GM23338 (cell line): ENCODE data around the gene CSTA. TPM values are rescaled to one million over a fixed set of nuclear protein-coding genes. Genes with fewer than 3 reads are reported as not detected.

Source experiments
- ATAC-seq: fragments of 200-7000 bp; cut with Tn5 transposase; 3 replicates; pipeline ENCODE4 v1.9.1; 2020
- DNase-seq: peaks from one replicate; pipeline ENCODE4 v3.0.0-alpha.2; 2015; ENCODE audit warnings: low spot score
- H2AFZ ChIP-seq: fragments of 200-600 bp; sonication (generic); 2 replicates; pipeline ENCODE4 v1.8.0; 2016; ENCODE audit warnings: antibody characterized with exemption, mild to moderate bottlenecking, moderate library complexity
- H3F3A ChIP-seq: fragments of 200-600 bp; sonication (generic); replicated peaks from 2 replicates; pipeline ENCODE4 v1.8.0; 2017; ENCODE audit warnings: antibody characterized with exemption, mixed run types, low read depth
- H3K27ac ChIP-seq: fragments of 200-600 bp; sonication (generic); 2 replicates; pipeline ENCODE4 v1.6.1; 2016; ENCODE audit warnings: low read depth
- H3K27me3 ChIP-seq: fragments of 200-600 bp; sonication (generic); 2 replicates; pipeline ENCODE4 v1.8.0; 2016; ENCODE audit warnings: mild to moderate bottlenecking, mixed run types, moderate library complexity; ENCODE audit not compliant: insufficient read depth
- H3K36me3 ChIP-seq: fragments of 200-600 bp; sonication (generic); 2 replicates; pipeline ENCODE4 v1.8.0; 2016; ENCODE audit warnings: mild to moderate bottlenecking; ENCODE audit not compliant: insufficient read depth
- H3K4me1 ChIP-seq: fragments of 200-600 bp; sonication (generic); 2 replicates; pipeline ENCODE4 v1.8.0; 2016; ENCODE audit warnings: mild to moderate bottlenecking, moderate library complexity; ENCODE audit not compliant: insufficient read depth
- H3K4me2 ChIP-seq: fragments of 200-600 bp; sonication (generic); 2 replicates; pipeline ENCODE4 v1.7.1; 2017; ENCODE audit warnings: mixed run types
- H3K4me3 ChIP-seq: fragments of 200-600 bp; sonication (generic); 2 replicates; pipeline ENCODE4 v1.6.1; 2016; ENCODE audit warnings: mixed run types
- H3K79me2 ChIP-seq: fragments of 200-600 bp; sonication (generic); replicated peaks from 2 replicates; pipeline ENCODE4 v1.8.0; 2017; ENCODE audit warnings: mild to moderate bottlenecking; ENCODE audit not compliant: insufficient read depth
- H3K9me2 ChIP-seq: fragments of 200-600 bp; sonication (generic); 2 replicates; pipeline ENCODE4 v1.8.0; 2017; ENCODE audit not compliant: insufficient read depth
- H4K20me1 ChIP-seq: fragments of 200-600 bp; sonication (generic); replicated peaks from 2 replicates; pipeline ENCODE4 v1.8.0; 2017; ENCODE audit warnings: mild to moderate bottlenecking; ENCODE audit not compliant: insufficient read depth
- H3K27ac Mint-ChIP-seq: 2 replicates; pipeline ENCODE4 v1.8.0; 2020; ENCODE audit warnings: inconsistent platforms, mild to moderate bottlenecking, moderate library complexity, mixed read lengths
- H3K27me3 Mint-ChIP-seq: 3 replicates; pipeline ENCODE4 v1.8.0; 2022; ENCODE audit warnings: low read depth, mild to moderate bottlenecking, moderate library complexity, mixed read lengths, inconsistent platforms; ENCODE audit not compliant: insufficient read depth, poor library complexity
- H3K36me3 Mint-ChIP-seq: 3 replicates; pipeline ENCODE4 v1.8.0; 2021; ENCODE audit warnings: low read depth, mild to moderate bottlenecking, inconsistent platforms, moderate library complexity, mixed read lengths
- H3K4me1 Mint-ChIP-seq: 3 replicates; pipeline ENCODE4 v1.8.0; 2020; ENCODE audit warnings: mild to moderate bottlenecking, inconsistent platforms, mixed read lengths
- H3K4me3 Mint-ChIP-seq: 3 replicates; pipeline ENCODE4 v1.8.0; 2021; ENCODE audit warnings: moderate library complexity, mild to moderate bottlenecking, inconsistent platforms, mixed read lengths
- H3K9me3 Mint-ChIP-seq: 3 replicates; pipeline ENCODE4 v1.8.0; 2020; ENCODE audit warnings: moderate library complexity, mild to moderate bottlenecking, inconsistent platforms, mixed read lengths
- CREB1 ChIP-seq: fragments of 250-450 bp; sonication (Bioruptor Pico); IDR thresholded peaks from 2 replicates; pipeline ENCODE4 v1.5.0; 2020; ENCODE audit warnings: low read depth, mild to moderate bottlenecking, moderate library complexity
- EZH2 ChIP-seq: fragments of 200-600 bp; sonication (generic); IDR thresholded peaks from one replicate; pipeline ENCODE4 v1.8.0; 2017; ENCODE audit warnings: antibody characterized with exemption, mild to moderate bottlenecking, low read depth; ENCODE audit not compliant: unreplicated experiment
- EZH2phosphoT487 ChIP-seq: fragments of 200-600 bp; sonication (generic); IDR thresholded peaks from one replicate; pipeline ENCODE4 v1.8.1; 2018; ENCODE audit warnings: antibody characterized with exemption; ENCODE audit not compliant: unreplicated experiment
- JUNB ChIP-seq: IDR thresholded peaks from one replicate; pipeline ENCODE4 v1.6.1; 2016; ENCODE audit warnings: antibody characterized with exemption; ENCODE audit not compliant: unreplicated experiment
- NANOG ChIP-seq: IDR thresholded peaks from 2 replicates; pipeline ENCODE4 v1.6.1; 2016; ENCODE audit warnings: antibody characterized with exemption, borderline replicate concordance
- POLR2AphosphoS5 ChIP-seq: IDR thresholded peaks from 2 replicates; pipeline ENCODE4 v1.6.1; 2016; ENCODE audit warnings: antibody characterized with exemption, low read depth
- STAT1 ChIP-seq: IDR thresholded peaks from one replicate; pipeline ENCODE4 v1.6.1; 2016; ENCODE audit warnings: antibody characterized with exemption; ENCODE audit not compliant: unreplicated experiment
- ZNF114 ChIP-seq: fragments of 250-450 bp; sonication (Bioruptor Pico); IDR thresholded peaks from 2 replicates; pipeline ENCODE4 v1.5.0; 2020; ENCODE audit warnings: mild to moderate bottlenecking, moderate library complexity
- ZNF331 ChIP-seq: fragments of 250-450 bp; sonication (Bioruptor Pico); IDR thresholded peaks from 2 replicates; pipeline ENCODE4 v1.5.0; 2020; ENCODE audit warnings: low read depth, mild to moderate bottlenecking, moderate library complexity
- polyA plus RNA-seq: library from polyadenylated mRNA; unstranded; fragments of >200 nt; fragmentation: Nextera tagmentation; extraction: Ambion mirVana; gene quantifications from 2 replicates; pipeline ENCODE4 v1.2.1, GENCODE V29; 2016
- total RNA-seq: library from RNA; depleted of rRNA; stranded (reverse); fragments of >200 nt; shearing (Covaris generic); gene quantifications from 2 replicates; pipeline ENCODE4 v1.2.3, GENCODE V29; 2014
- TF ChIP-seq, protein P1 (sequence below): IDR thresholded peaks from 2 replicates; pipeline ENCODE4 v1.6.1; 2016; ENCODE audit warnings: antibody characterized with exemption
- TF ChIP-seq, protein P2 (sequence below), 2 experiments: fragments of 200-600 bp in 1 of 2; sonication (generic) in 1 of 2; conservative IDR thresholded peaks; 2 replicates each; pipeline versions ENCODE4 v1.5.1 to v1.6.1; 2016 to 2017; ENCODE audit warnings: antibody characterized with exemption in 2 of 2, low read depth in 2 of 2, mild to moderate bottlenecking in 2 of 2, moderate library complexity in 1 of 2
- TF ChIP-seq, protein P3 (sequence below): fragments of 250-450 bp; sonication (Bioruptor Pico); IDR thresholded peaks from 2 replicates; pipeline ENCODE4 v1.5.0; 2020; ENCODE audit warnings: mild to moderate bottlenecking, moderate library complexity
- TF ChIP-seq, protein P4 (sequence below): IDR thresholded peaks from one replicate; pipeline ENCODE4 v1.6.1; 2018; ENCODE audit warnings: antibody characterized with exemption; ENCODE audit not compliant: unreplicated experiment

The CSTA gene
- total and polyA plus RNA-seq, 2 experiments from 2014 or later: 1.4 TPM; not detected in 1

DNA sequence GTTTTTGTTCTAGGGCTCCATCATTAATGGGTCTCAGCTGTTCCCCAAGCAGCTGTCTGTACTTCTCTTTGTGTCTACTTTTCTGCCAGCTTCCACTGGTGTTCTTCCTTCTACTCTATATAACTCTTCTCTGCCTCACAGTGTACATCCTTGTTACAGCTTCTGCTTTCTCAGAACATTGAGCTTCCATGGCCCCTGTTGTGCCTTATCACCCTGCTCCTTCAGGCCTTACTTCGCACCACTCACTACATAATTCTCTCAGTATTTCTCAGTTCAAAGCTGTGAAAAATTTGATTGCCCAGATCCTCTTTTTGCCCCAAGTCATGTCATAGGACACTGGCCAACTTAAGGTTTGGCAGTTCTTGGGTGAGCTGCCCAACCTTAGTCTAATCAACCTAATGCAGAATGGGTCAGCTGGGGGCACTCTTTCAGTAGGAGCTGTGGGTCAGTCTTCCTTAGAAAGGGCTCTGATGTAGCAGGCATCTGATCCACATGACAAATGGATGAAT lies 28.9 kb downstream of the CSTA start (continued):
- TF ChIP-seq, protein P1, sequence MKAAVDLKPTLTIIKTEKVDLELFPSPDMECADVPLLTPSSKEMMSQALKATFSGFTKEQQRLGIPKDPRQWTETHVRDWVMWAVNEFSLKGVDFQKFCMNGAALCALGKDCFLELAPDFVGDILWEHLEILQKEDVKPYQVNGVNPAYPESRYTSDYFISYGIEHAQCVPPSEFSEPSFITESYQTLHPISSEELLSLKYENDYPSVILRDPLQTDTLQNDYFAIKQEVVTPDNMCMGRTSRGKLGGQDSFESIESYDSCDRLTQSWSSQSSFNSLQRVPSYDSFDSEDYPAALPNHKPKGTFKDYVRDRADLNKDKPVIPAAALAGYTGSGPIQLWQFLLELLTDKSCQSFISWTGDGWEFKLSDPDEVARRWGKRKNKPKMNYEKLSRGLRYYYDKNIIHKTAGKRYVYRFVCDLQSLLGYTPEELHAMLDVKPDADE: no peak
- TF ChIP-seq EZH2: no peak

DNA sequence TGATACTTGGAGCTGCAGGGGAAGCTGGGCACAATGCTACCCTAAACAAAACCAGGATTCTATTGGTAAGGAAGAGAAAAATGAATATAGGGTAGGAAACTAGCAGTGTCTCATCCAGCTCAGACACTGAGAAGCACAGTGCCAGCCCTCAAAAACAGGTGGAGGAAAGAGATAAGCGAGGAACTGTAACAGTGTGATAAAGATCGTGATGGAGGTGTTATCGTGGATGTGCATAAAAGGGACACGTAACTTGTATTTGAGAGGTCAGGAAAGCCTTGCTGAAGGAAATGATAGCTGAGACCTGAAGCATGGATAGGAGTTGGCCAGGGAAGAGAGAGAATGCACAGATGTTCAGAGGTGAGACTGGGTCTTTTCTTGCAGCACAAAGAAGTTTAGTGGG lies 30.6 kb downstream of the CSTA start:
- Histone ChIP-seq H2AFZ (no peak overlapping the region), H3K4me1 (no peaks in the 10 kb centered on the region), H3K36me3 (no peaks in the 10 kb centered on the region; the same call in 1 of the 2 replicates), H3K27me3 (no peaks in the 10 kb centered on the region), H3K27ac (no peak overlapping the region), H3K79me2 (no peaks in the 10 kb centered on the region), H3K4me3 (no peak overlapping the region), H4K20me1 (no peaks in the 10 kb centered on the region), H3K9me2 (no peaks in the 10 kb centered on the region), H3K4me2 (no peak overlapping the region), H3F3A (no peaks in the 10 kb centered on the region)
- peaks cover 13% of the 10 kb centered on the region; the same call in 2 of the 3 replicates for H3K36me3 Mint-ChIP-seq
- no peaks in the 10 kb centered on the region for H3K4me1 Mint-ChIP-seq
- H3K9me3 Mint-ChIP-seq: no peaks in the 10 kb centered on the region
- no peak overlapping the region for H3K4me3 Mint-ChIP-seq
- H3K27me3 Mint-ChIP-seq: peaks cover 5% of the 10 kb centered on the region
- ATAC-seq (no peak), DNase-seq (no peak)
- H3K27ac Mint-ChIP-seq: no peak overlapping the region
- TF ChIP-seq, protein P2, sequence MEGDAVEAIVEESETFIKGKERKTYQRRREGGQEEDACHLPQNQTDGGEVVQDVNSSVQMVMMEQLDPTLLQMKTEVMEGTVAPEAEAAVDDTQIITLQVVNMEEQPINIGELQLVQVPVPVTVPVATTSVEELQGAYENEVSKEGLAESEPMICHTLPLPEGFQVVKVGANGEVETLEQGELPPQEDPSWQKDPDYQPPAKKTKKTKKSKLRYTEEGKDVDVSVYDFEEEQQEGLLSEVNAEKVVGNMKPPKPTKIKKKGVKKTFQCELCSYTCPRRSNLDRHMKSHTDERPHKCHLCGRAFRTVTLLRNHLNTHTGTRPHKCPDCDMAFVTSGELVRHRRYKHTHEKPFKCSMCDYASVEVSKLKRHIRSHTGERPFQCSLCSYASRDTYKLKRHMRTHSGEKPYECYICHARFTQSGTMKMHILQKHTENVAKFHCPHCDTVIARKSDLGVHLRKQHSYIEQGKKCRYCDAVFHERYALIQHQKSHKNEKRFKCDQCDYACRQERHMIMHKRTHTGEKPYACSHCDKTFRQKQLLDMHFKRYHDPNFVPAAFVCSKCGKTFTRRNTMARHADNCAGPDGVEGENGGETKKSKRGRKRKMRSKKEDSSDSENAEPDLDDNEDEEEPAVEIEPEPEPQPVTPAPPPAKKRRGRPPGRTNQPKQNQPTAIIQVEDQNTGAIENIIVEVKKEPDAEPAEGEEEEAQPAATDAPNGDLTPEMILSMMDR (conservative IDR thresholded peaks at IDR 0.05; ENCODE audit: low read depth in 2 of 2): no peak
- TF ChIP-seq ZNF331 (CRISPR knock-in tag): no peak
- no peak for TF ChIP-seq NANOG
- TF ChIP-seq EZH2: no peak
- TF ChIP-seq, protein P3, sequence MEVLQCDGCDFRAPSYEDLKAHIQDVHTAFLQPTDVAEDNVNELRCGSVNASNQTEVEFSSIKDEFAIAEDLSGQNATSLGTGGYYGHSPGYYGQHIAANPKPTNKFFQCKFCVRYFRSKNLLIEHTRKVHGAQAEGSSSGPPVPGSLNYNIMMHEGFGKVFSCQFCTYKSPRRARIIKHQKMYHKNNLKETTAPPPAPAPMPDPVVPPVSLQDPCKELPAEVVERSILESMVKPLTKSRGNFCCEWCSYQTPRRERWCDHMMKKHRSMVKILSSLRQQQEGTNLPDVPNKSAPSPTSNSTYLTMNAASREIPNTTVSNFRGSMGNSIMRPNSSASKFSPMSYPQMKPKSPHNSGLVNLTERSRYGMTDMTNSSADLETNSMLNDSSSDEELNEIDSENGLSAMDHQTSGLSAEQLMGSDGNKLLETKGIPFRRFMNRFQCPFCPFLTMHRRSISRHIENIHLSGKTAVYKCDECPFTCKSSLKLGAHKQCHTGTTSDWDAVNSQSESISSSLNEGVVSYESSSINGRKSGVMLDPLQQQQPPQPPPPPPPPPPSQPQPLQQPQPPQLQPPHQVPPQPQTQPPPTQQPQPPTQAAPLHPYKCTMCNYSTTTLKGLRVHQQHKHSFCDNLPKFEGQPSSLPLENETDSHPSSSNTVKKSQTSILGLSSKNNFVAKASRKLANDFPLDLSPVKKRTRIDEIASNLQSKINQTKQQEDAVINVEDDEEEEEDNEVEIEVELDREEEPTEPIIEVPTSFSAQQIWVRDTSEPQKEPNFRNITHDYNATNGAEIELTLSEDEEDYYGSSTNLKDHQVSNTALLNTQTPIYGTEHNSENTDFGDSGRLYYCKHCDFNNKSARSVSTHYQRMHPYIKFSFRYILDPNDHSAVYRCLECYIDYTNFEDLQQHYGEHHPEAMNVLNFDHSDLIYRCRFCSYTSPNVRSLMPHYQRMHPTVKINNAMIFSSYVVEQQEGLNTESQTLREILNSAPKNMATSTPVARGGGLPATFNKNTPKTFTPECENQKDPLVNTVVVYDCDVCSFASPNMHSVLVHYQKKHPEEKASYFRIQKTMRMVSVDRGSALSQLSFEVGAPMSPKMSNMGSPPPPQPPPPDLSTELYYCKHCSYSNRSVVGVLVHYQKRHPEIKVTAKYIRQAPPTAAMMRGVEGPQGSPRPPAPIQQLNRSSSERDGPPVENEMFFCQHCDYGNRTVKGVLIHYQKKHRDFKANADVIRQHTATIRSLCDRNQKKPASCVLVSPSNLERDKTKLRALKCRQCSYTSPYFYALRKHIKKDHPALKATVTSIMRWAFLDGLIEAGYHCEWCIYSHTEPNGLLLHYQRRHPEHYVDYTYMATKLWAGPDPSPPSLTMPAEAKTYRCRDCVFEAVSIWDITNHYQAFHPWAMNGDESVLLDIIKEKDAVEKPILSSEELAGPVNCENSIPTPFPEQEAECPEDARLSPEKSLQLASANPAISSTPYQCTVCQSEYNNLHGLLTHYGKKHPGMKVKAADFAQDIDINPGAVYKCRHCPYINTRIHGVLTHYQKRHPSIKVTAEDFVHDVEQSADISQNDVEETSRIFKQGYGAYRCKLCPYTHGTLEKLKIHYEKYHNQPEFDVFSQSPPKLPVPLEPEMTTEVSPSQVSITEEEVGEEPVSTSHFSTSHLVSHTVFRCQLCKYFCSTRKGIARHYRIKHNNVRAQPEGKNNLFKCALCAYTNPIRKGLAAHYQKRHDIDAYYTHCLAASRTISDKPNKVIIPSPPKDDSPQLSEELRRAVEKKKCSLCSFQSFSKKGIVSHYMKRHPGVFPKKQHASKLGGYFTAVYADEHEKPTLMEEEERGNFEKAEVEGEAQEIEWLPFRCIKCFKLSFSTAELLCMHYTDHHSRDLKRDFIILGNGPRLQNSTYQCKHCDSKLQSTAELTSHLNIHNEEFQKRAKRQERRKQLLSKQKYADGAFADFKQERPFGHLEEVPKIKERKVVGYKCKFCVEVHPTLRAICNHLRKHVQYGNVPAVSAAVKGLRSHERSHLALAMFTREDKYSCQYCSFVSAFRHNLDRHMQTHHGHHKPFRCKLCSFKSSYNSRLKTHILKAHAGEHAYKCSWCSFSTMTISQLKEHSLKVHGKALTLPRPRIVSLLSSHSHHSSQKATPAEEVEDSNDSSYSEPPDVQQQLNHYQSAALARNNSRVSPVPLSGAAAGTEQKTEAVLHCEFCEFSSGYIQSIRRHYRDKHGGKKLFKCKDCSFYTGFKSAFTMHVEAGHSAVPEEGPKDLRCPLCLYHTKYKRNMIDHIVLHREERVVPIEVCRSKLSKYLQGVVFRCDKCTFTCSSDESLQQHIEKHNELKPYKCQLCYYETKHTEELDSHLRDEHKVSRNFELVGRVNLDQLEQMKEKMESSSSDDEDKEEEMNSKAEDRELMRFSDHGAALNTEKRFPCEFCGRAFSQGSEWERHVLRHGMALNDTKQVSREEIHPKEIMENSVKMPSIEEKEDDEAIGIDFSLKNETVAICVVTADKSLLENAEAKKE: no peak
- no peak for TF ChIP-seq CREB1
- TF ChIP-seq, protein P4, sequence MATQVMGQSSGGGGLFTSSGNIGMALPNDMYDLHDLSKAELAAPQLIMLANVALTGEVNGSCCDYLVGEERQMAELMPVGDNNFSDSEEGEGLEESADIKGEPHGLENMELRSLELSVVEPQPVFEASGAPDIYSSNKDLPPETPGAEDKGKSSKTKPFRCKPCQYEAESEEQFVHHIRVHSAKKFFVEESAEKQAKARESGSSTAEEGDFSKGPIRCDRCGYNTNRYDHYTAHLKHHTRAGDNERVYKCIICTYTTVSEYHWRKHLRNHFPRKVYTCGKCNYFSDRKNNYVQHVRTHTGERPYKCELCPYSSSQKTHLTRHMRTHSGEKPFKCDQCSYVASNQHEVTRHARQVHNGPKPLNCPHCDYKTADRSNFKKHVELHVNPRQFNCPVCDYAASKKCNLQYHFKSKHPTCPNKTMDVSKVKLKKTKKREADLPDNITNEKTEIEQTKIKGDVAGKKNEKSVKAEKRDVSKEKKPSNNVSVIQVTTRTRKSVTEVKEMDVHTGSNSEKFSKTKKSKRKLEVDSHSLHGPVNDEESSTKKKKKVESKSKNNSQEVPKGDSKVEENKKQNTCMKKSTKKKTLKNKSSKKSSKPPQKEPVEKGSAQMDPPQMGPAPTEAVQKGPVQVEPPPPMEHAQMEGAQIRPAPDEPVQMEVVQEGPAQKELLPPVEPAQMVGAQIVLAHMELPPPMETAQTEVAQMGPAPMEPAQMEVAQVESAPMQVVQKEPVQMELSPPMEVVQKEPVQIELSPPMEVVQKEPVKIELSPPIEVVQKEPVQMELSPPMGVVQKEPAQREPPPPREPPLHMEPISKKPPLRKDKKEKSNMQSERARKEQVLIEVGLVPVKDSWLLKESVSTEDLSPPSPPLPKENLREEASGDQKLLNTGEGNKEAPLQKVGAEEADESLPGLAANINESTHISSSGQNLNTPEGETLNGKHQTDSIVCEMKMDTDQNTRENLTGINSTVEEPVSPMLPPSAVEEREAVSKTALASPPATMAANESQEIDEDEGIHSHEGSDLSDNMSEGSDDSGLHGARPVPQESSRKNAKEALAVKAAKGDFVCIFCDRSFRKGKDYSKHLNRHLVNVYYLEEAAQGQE: no peak
- no peak for TF ChIP-seq JUNB
- TF ChIP-seq STAT1: no peak
- TF ChIP-seq POLR2AphosphoS5: no peak
- TF ChIP-seq ZNF114 (CRISPR knock-in tag): no peak
- TF ChIP-seq EZH2phosphoT487: no peak
